Uterus (tissue), 4 donors: ENCODE results near the gene MRTFB. TPM values are rescaled to one million over a fixed set of nuclear protein-coding genes. Genes with fewer than 3 reads are reported as not detected.
A peak's percentile ranks its signal among the peaks of the same experiment; 100 is the strongest.

ENCODE experiments used
- DNase-seq, 2 donors: peaks; one replicate each; pipeline ENCODE4 v3.0.0-alpha.2; 2019 to 2020
- H3K27ac ChIP-seq, 2 donors: fragments of 200-600 bp; sonication (generic); 1 replicate in 1 of 2; 2 replicates in 1 of 2; pipeline ENCODE4 v1.5.1; 2016 to 2018
- H3K27me3 ChIP-seq, 2 donors: fragments of 200-600 bp; sonication (generic); one replicate each; pipeline ENCODE4 v1.5.1; 2018 to 2019; ENCODE audit warnings: control low read depth in 1 of 2
- H3K36me3 ChIP-seq, 2 donors: fragments of 200-600 bp; sonication (generic); one replicate each; pipeline ENCODE4 v1.5.1; 2019; ENCODE audit warnings: control low read depth in 1 of 2
- H3K4me1 ChIP-seq, 2 donors: fragments of 200-600 bp; sonication (generic); one replicate each; pipeline ENCODE4 v1.5.1; 2018 to 2019; ENCODE audit warnings: control low read depth in 1 of 2
- H3K4me3 ChIP-seq, 2 donors: fragments of 200-600 bp; sonication (generic); 1 replicate in 1 of 2; 2 replicates in 1 of 2; pipeline ENCODE4 v1.5.1; 2018 to 2019; ENCODE audit warnings: mild to moderate bottlenecking in 1 of 2
- H3K9me3 ChIP-seq, 2 donors: fragments of 200-600 bp; sonication (generic); one replicate each; pipeline ENCODE4 v1.5.1; 2019; ENCODE audit warnings: control low read depth in 1 of 2
- POLR2A ChIP-seq, 2 donors: fragments of 450-650 bp; IDR thresholded peaks; one replicate each; pipeline ENCODE4 v1.6.1; 2016; ENCODE audit warnings: antibody characterized with exemption in 2 of 2, mild to moderate bottlenecking in 1 of 2, moderate library complexity in 1 of 2
- intact Hi-C: fragments of 100-400 bp; cut with DNase I; formaldehyde crosslinking; loops from one replicate; pipeline ENCODE4 v1.15.1; 2023; ENCODE audit warnings: low total_unique reads
- total RNA-seq, 4 donors: library from RNA; depleted of rRNA in 3 of 4; stranded (reverse); fragments of >200 nt in 3 of 4; gene quantifications; one replicate each; pipeline versions ENCODE4 v1.1.0 to v1.2.4, GENCODE V29; 2014 to 2023
- TF ChIP-seq, protein P1 (sequence below), 4 experiments: fragments of 200-600 bp in 2 of 4; fragments of 450-650 bp in 2 of 4; sonication (generic) in 2 of 4; IDR thresholded peaks; one replicate each; pipeline ENCODE4 v1.5.1; 2016 to 2019; ENCODE audit warnings: antibody characterized with exemption in 4 of 4, mild to moderate bottlenecking in 2 of 4, moderate library complexity in 1 of 4
- donor health status: DM: yes; HTN: yes; CAD: no.

MRTFB gene
- total RNA-seq, 4 donors from 2014 or later = 49.8 to 178 (median 75.1) TPM

DNA sequence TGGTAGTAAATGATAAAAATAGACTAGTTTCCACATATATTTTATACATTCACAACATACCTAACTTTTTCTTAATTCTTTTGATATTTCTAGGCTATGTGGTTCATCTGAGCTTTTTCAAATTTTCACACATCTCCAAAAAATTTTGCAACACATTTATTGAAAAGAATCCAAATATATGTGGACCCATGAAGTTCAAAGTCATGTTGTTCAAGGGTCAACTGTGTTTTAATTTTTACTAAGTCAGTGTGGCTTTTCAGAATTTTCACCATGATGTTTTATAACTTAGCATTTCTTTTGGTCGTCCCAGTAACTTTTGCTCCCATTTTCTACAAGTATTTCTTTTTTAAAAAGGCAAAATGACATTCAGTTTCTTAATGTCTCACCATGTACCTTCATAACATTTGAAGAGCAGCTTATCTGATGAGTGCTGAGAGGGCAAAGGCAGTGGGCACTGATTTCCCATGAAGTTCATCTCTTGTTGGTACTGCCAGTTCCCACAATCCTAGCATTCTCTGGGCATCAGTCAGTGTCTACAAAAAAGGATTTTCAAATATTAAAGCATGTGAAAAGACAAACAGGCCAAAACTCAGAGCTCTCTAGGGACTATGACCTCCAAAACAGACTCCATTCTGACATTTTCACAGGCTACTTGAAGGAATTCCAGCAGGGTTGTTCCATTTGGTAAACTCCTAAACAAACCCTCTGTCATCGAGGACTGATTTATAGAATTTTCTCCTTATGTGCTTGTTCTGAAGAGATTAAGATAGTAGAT, 80.3 kb downstream of the MRTFB start:
- H3K27ac ChIP-seq = peak overlapping the region in 1 of 2 donors; percentile 33

DNA sequence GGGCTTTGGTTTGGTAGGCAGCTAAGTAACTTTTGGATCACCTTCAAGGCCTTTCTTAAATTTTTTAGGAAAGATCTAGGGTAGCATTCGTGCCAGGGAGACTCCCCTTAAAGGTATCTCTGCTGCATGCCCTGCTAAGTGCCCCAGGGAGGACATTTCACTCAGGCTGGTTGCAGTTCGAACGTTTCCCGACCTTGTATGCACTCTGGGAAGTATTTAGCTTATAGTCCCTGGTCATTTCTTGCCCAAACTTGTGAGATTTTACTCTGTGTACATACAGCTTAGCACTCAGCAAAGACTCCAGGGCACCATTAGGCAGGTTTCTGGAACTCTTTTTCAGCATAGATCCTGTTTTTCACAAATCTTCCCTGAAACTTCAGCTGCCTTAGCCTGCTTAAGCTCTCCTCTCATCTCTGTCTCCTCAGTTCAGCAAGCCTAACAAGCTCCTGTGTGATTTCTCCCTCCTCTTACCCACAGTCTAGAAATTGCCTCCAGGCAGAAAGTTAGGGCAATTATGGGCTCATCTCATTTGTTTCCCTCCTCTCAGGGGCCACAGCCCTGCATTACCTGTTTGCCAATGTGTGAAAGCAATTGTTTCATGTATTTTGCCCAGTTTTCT, 84.6 kb downstream of the MRTFB start:
- Histone ChIP-seq H3K4me1 (no peaks in the 10 kb centered on the region), H3K27ac (no peak overlapping the region), H3K4me3 (no peak overlapping the region), H3K27me3 (no peaks in the 10 kb centered on the region), H3K9me3 (no peaks in the 10 kb centered on the region), H3K36me3 (no peaks in the 10 kb centered on the region)
- intact Hi-C loops = no loop called here
- TF ChIP-seq POLR2A (IDR thresholded peaks at IDR 0.05) = no peak
- DNase-seq = no peak

More for the DNA sequence above, 80.3 kb downstream of the MRTFB start:
- no peak for TF ChIP-seq POLR2A (IDR thresholded peaks at IDR 0.05)
- TF ChIP-seq, protein P1, sequence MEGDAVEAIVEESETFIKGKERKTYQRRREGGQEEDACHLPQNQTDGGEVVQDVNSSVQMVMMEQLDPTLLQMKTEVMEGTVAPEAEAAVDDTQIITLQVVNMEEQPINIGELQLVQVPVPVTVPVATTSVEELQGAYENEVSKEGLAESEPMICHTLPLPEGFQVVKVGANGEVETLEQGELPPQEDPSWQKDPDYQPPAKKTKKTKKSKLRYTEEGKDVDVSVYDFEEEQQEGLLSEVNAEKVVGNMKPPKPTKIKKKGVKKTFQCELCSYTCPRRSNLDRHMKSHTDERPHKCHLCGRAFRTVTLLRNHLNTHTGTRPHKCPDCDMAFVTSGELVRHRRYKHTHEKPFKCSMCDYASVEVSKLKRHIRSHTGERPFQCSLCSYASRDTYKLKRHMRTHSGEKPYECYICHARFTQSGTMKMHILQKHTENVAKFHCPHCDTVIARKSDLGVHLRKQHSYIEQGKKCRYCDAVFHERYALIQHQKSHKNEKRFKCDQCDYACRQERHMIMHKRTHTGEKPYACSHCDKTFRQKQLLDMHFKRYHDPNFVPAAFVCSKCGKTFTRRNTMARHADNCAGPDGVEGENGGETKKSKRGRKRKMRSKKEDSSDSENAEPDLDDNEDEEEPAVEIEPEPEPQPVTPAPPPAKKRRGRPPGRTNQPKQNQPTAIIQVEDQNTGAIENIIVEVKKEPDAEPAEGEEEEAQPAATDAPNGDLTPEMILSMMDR (IDR thresholded peaks at IDR 0.05) = no peak
- Histone ChIP-seq H3K4me1 (no peaks in the 10 kb centered on the region), H3K4me3 (no peak overlapping the region), H3K36me3 (no peaks in the 10 kb centered on the region), H3K9me3 (no peaks in the 10 kb centered on the region), H3K27me3 (no peaks in the 10 kb centered on the region)
- intact Hi-C loops = no loop called here
- DNase-seq = no peak

DNA sequence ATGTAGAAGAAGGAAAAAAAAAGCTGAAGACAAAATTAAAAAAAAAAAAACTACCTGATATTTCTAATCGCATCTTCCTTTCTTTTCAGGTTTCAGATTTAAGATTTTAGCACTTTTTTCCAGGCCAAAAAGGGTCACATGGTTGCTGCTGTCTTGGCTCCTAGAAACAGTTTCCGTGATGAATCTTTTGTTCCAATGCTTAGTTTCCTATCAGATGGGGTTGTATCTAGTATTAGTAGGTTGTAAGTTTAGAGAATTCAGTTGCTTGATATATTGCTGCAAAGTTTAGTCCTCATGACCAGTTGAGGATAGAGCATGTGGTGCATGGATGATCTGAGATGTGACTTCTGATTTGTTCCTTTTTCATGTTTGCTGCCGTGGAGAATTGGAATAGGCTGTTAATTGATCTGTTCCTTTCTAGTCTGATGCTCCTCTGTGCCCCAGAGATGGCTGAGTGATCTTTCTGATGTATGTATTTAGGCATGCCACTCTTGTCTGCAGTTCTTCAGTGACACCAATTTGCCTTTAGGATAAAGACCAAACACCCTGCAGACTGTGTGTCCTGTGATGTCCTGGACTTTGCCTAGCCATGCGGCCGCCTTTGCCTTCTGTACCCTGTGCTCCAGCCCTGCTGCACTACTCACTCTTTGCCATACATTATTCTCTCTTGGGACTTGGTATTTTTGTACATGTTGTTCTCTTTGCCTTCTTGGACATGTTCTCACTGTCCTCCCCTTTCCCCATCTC, 94.0 kb downstream of the MRTFB start:
- no peaks in the 10 kb centered on the region for H3K9me3 ChIP-seq
- no peaks in the 10 kb centered on the region for H3K27me3 ChIP-seq
- H3K4me1 ChIP-seq = no peaks in the 10 kb centered on the region
- TF ChIP-seq POLR2A (IDR thresholded peaks at IDR 0.05) = no peak
- TF ChIP-seq, protein P1 (IDR thresholded peaks at IDR 0.05) = no peak
- intact Hi-C loops = no loop called here
- no peaks in the 10 kb centered on the region for H3K36me3 ChIP-seq
- no peak overlapping the region for H3K4me3 ChIP-seq
- no peak for DNase-seq
- H3K27ac ChIP-seq = peak overlapping the region in 1 of 2 donors; percentile 25

DNA sequence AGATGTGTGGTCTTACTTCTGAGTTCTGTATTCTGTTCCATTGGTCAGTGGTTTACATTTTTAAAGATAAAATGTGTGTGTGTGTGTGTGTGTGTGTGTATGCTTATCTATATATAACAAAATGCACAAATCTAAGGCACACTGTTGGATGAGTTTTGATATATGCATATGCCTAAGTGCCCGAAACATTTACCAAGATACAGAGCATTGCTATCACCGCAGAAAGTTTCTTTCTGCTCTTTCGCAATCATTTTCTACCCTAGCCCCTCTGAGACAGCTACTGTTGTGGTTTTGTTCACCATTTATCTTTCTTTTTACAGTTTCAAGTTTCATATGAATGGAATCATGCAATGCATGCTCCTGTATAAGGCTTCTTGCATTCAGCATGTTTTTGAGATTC, 97.0 kb downstream of the MRTFB start:
- H3K27ac ChIP-seq = no peak overlapping the region
- H3K4me3 ChIP-seq = no peak overlapping the region
- intact Hi-C loops = no loop called here
- DNase-seq = no peak
- no peaks in the 10 kb centered on the region for H3K9me3 ChIP-seq
- no peaks in the 10 kb centered on the region for H3K4me1 ChIP-seq
- TF ChIP-seq POLR2A (IDR thresholded peaks at IDR 0.05) = no peak
- TF ChIP-seq, protein P1 (IDR thresholded peaks at IDR 0.05) = no peak
- no peaks in the 10 kb centered on the region for H3K27me3 ChIP-seq
- no peaks in the 10 kb centered on the region for H3K36me3 ChIP-seq

DNA sequence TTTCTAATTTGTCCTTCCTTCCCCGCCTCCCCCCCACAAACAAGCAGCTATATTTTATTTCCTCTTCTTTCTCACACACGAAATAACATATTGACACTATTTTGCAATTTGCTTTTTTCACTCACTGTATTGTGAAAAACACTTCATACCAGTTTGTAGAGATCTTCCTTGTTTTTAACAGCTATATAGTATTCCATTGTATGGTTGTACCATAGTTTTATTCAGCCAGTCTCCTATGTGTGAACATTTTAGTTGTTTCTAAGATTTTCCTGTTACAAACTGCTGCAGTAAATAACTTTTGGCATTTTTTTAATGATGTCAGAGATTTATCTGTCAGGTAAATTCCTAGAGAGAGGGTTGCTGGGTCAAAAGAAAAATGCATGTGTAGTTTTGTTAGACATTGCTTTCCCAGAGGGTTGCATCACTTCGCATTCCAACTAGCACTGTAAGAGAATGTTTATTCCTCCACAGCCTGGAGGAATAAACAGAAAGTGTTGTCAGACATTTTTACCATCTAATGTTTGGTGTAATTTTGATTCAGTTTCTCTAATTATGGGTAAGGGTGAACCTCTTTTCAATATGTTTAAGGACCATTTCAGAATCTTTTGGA, 101.2 kb downstream of the MRTFB start:
- Histone ChIP-seq H3K36me3 (no peaks in the 10 kb centered on the region), H3K9me3 (no peaks in the 10 kb centered on the region), H3K27ac (no peak overlapping the region), H3K27me3 (no peaks in the 10 kb centered on the region), H3K4me3 (no peak overlapping the region), H3K4me1 (no peaks in the 10 kb centered on the region)
- intact Hi-C loops = no loop called here
- TF ChIP-seq, protein P1 (IDR thresholded peaks at IDR 0.05) = no peak
- no peak for TF ChIP-seq POLR2A (IDR thresholded peaks at IDR 0.05)
- DNase-seq = no peak
